ENCODE data around the gene HS2ST1. TPM values are rescaled to one million over a fixed set of nuclear protein-coding genes. Genes with fewer than 3 reads are reported as not detected.

The HS2ST1 gene
- total RNA-seq, 1 donor from 2014 or later, result 13.4 TPM

DNA sequence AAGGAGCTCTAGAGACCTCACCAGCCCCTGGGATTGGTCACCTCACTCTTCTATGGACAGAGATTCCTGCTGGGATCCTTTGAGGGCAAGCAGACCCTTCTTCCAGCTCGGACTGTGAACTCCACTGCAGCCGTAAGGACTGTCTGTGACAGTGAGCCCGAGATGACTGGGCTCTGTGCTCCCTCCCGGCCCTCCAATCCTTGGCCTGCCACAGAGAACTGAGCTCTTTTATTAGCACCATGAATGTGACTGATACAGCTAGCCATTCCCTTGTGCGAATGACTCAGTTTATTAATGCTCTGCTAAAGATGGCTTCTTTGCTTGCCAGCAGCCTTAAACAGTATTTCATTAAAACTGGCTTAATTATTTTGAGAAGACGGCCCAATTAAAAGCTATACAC lies 219.6 kb downstream of the HS2ST1 start:
- Histone ChIP-seq H3K4me3 (ENCODE audit: low read depth, low read length) (no peak overlapping the region), H3K36me3 (ENCODE audit: control insufficient read depth, insufficient read depth, low read length) (no peaks in the 10 kb centered on the region), H3K27me3 (ENCODE audit: control insufficient read depth, insufficient read depth, low read length) (no peaks in the 10 kb centered on the region)
- TF ChIP-seq, protein P1, sequence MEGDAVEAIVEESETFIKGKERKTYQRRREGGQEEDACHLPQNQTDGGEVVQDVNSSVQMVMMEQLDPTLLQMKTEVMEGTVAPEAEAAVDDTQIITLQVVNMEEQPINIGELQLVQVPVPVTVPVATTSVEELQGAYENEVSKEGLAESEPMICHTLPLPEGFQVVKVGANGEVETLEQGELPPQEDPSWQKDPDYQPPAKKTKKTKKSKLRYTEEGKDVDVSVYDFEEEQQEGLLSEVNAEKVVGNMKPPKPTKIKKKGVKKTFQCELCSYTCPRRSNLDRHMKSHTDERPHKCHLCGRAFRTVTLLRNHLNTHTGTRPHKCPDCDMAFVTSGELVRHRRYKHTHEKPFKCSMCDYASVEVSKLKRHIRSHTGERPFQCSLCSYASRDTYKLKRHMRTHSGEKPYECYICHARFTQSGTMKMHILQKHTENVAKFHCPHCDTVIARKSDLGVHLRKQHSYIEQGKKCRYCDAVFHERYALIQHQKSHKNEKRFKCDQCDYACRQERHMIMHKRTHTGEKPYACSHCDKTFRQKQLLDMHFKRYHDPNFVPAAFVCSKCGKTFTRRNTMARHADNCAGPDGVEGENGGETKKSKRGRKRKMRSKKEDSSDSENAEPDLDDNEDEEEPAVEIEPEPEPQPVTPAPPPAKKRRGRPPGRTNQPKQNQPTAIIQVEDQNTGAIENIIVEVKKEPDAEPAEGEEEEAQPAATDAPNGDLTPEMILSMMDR (IDR thresholded peaks at IDR 0.05; ENCODE audit: insufficient read depth, low read length, poor library complexity, severe bottlenecking), result no peak
- DNase-seq (ENCODE audit: low read depth), result no peak

GRCh38 chr1:87134625-87135328 lies 220.3 kb downstream of the HS2ST1 start:
- TF ChIP-seq, protein P1 (IDR thresholded peaks at IDR 0.05; ENCODE audit: insufficient read depth, low read length, poor library complexity, severe bottlenecking), result no peak
- H3K27me3 ChIP-seq (ENCODE audit: control insufficient read depth, insufficient read depth, low read length), result no peaks in the 10 kb centered on the region
- no peak for DNase-seq (ENCODE audit: low read depth)
- H3K36me3 ChIP-seq (ENCODE audit: control insufficient read depth, insufficient read depth, low read length), result no peaks in the 10 kb centered on the region
- no peak overlapping the region for H3K4me3 ChIP-seq (ENCODE audit: low read depth, low read length)

DNA sequence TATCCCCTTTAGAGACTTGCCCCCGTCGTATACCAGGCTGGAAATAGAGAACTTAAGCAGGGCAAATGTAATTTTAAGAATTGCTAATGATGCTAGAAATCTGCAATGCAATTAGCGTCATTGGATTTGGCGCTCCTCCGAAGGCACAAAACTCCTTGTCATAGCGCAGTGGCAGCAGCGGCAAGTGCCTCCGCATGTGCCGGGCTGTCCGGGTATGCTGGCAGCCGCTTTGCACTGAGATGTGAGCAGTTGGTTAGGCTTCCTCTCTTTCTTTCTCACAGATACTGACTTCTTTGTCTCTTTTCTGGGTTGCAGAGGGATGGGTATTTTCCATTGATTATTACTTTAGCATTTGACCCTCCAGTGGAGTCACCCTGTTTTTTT lies 220.9 kb downstream of the HS2ST1 start:
- TF ChIP-seq, protein P1 (IDR thresholded peaks at IDR 0.05; ENCODE audit: insufficient read depth, low read length, poor library complexity, severe bottlenecking), result no peak
- DNase-seq (ENCODE audit: low read depth), result no peak
- Histone ChIP-seq H3K36me3 (ENCODE audit: control insufficient read depth, insufficient read depth, low read length) (no peaks in the 10 kb centered on the region), H3K4me3 (ENCODE audit: low read depth, low read length) (no peak overlapping the region), H3K27me3 (ENCODE audit: control insufficient read depth, insufficient read depth, low read length) (no peaks in the 10 kb centered on the region)

- DNase-seq (ENCODE audit: low read depth), result no peak
- H3K27me3 ChIP-seq (ENCODE audit: control insufficient read depth, insufficient read depth, low read length), result no peaks in the 10 kb centered on the region
- TF ChIP-seq, protein P1 (IDR thresholded peaks at IDR 0.05; ENCODE audit: insufficient read depth, low read length, poor library complexity, severe bottlenecking), result no peak
- H3K4me3 ChIP-seq (ENCODE audit: low read depth, low read length), result no peak overlapping the region
- no peaks in the 10 kb centered on the region for H3K36me3 ChIP-seq (ENCODE audit: control insufficient read depth, insufficient read depth, low read length)
Observed at GRCh38 chr1:87136607-87137341, 222.3 kb downstream of the HS2ST1 start.

- Histone ChIP-seq H3K36me3 (ENCODE audit: control insufficient read depth, insufficient read depth, low read length) (no peaks in the 10 kb centered on the region), H3K27me3 (ENCODE audit: control insufficient read depth, insufficient read depth, low read length) (no peaks in the 10 kb centered on the region), H3K4me3 (ENCODE audit: low read depth, low read length) (no peak overlapping the region)
- no peak for DNase-seq (ENCODE audit: low read depth)
- TF ChIP-seq, protein P1 (IDR thresholded peaks at IDR 0.05; ENCODE audit: insufficient read depth, low read length, poor library complexity, severe bottlenecking), result no peak
Observed at GRCh38 chr1:87137342-87137739, 222.9 kb downstream of the HS2ST1 start.
